ENCODE measurements around the gene C4orf51. TPM values are rescaled to one million over a fixed set of nuclear protein-coding genes. Genes with fewer than 3 reads are reported as not detected.

The C4orf51 gene
- total RNA-seq, 1 donor, result not detected

DNA sequence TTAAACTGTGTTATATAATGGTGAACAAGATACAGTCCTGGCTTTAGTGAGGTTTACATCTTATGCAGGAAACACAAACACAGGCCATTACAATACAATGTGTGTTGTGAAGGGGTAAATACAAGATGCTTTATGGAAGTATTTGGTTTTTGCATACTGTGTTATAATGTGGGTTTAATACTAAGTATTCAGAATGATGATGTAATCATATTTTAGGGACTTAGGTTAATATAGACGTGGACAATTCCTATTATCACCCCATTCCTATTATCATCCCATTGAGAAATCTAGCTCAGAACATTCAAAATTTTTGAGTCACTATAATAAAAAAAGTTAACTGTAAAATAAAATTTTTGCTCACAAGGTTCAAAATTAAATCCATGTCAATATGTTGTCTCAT is 36.7 kb upstream of the C4orf51 start:
- no peak overlapping the region for H2AFZ ChIP-seq (ENCODE audit: low read length)
- no peaks in the 10 kb centered on the region for H3K79me2 ChIP-seq (ENCODE audit: insufficient read depth, low read length)
- no peak overlapping the region for H3K4me3 ChIP-seq (ENCODE audit: insufficient read depth, low read length)
- no peaks in the 10 kb centered on the region for H3K27me3 ChIP-seq (ENCODE audit: insufficient read depth, low read length)
- H3K4me2 ChIP-seq (ENCODE audit: insufficient read depth, low read length), result no peak overlapping the region
- no peaks in the 10 kb centered on the region for H4K20me1 ChIP-seq (ENCODE audit: insufficient read depth, low read length)
- no peak overlapping the region for H3K27ac ChIP-seq (ENCODE audit: low read depth, low read length)
- peaks cover 7% of the 10 kb centered on the region for H3K4me1 ChIP-seq (ENCODE audit: insufficient read depth, low read length)
- no peaks in the 10 kb centered on the region for H3K36me3 ChIP-seq (ENCODE audit: insufficient read depth, low read length)
- DNase-seq (ENCODE audit: insufficient read length, low spot score, missing footprints), result no peak
- no peaks in the 10 kb centered on the region for H3K9me3 ChIP-seq (ENCODE audit: low read depth, low read length)
- TF ChIP-seq, protein P1, sequence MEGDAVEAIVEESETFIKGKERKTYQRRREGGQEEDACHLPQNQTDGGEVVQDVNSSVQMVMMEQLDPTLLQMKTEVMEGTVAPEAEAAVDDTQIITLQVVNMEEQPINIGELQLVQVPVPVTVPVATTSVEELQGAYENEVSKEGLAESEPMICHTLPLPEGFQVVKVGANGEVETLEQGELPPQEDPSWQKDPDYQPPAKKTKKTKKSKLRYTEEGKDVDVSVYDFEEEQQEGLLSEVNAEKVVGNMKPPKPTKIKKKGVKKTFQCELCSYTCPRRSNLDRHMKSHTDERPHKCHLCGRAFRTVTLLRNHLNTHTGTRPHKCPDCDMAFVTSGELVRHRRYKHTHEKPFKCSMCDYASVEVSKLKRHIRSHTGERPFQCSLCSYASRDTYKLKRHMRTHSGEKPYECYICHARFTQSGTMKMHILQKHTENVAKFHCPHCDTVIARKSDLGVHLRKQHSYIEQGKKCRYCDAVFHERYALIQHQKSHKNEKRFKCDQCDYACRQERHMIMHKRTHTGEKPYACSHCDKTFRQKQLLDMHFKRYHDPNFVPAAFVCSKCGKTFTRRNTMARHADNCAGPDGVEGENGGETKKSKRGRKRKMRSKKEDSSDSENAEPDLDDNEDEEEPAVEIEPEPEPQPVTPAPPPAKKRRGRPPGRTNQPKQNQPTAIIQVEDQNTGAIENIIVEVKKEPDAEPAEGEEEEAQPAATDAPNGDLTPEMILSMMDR (IDR thresholded peaks at IDR 0.05; ENCODE audit: extremely low read depth, low read depth, low read length), result no peak

DNA sequence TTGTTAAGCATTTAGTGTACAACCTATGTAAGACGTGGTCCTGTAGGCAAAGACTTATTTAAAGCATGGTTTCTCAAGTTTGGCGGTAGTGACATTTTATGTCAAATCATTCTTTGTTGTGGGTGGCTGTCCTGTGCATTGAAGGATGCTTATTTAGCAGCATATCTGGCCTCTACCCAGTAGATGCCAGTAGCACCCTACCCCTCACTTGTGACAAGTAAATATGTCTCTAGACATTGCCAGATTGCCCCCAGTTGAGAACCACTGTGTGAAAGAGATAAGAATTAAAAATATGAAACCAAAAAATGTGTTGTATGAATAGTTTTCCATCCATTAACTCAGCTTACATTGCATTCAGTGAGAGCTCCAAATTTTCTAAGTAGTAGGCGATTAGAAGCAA is 35.2 kb upstream of the C4orf51 start:
- H4K20me1 ChIP-seq (ENCODE audit: insufficient read depth, low read length), result no peaks in the 10 kb centered on the region
- H3K4me2 ChIP-seq (ENCODE audit: insufficient read depth, low read length), result no peak overlapping the region
- H3K36me3 ChIP-seq (ENCODE audit: insufficient read depth, low read length), result no peaks in the 10 kb centered on the region
- H3K4me3 ChIP-seq (ENCODE audit: insufficient read depth, low read length), result no peak overlapping the region
- no peaks in the 10 kb centered on the region for H3K27me3 ChIP-seq (ENCODE audit: insufficient read depth, low read length)
- no peaks in the 10 kb centered on the region for H3K9me3 ChIP-seq (ENCODE audit: low read depth, low read length)
- no peak for DNase-seq (ENCODE audit: insufficient read length, low spot score, missing footprints)
- H3K79me2 ChIP-seq (ENCODE audit: insufficient read depth, low read length), result no peaks in the 10 kb centered on the region
- H3K4me1 ChIP-seq (ENCODE audit: insufficient read depth, low read length), result peaks cover 5% of the 10 kb centered on the region
- no peak overlapping the region for H3K27ac ChIP-seq (ENCODE audit: low read depth, low read length)
- TF ChIP-seq, protein P1 (IDR thresholded peaks at IDR 0.05; ENCODE audit: extremely low read depth, low read depth, low read length), result no peak
- no peak overlapping the region for H2AFZ ChIP-seq (ENCODE audit: low read length)

DNA sequence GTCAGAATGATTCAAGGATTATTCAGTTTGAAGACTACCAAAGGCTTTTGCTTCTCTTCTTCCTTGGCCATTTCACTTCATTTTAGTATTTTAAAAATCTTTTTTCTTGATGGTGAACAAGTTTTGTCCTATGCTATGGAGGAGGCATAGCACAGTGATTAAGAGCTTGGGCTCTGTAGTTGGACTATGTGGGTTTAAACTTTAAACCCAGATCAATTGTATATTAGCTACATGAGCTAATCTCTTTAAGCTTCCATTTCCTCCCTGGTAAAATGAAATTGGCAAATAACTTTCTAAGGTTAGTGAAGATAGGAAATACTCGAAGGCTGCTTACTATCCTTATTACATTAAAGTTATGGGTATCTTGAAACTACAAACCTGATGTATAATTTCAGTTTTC is 23.8 kb upstream of the C4orf51 start:
- Histone ChIP-seq H3K27me3 (ENCODE audit: insufficient read depth, low read length) (no peaks in the 10 kb centered on the region), H3K36me3 (ENCODE audit: insufficient read depth, low read length) (peaks cover 10% of the 10 kb centered on the region), H2AFZ (ENCODE audit: low read length) (no peak overlapping the region), H3K27ac (ENCODE audit: low read depth, low read length) (no peak overlapping the region), H3K4me2 (ENCODE audit: insufficient read depth, low read length) (no peak overlapping the region), H3K4me3 (ENCODE audit: insufficient read depth, low read length) (no peak overlapping the region), H4K20me1 (ENCODE audit: insufficient read depth, low read length) (no peaks in the 10 kb centered on the region), H3K79me2 (ENCODE audit: insufficient read depth, low read length) (no peaks in the 10 kb centered on the region), H3K9me3 (ENCODE audit: low read depth, low read length) (no peaks in the 10 kb centered on the region), H3K4me1 (ENCODE audit: insufficient read depth, low read length) (no peaks in the 10 kb centered on the region)
- DNase-seq (ENCODE audit: insufficient read length, low spot score, missing footprints), result no peak
- TF ChIP-seq, protein P1 (IDR thresholded peaks at IDR 0.05; ENCODE audit: extremely low read depth, low read depth, low read length), result no peak

DNA sequence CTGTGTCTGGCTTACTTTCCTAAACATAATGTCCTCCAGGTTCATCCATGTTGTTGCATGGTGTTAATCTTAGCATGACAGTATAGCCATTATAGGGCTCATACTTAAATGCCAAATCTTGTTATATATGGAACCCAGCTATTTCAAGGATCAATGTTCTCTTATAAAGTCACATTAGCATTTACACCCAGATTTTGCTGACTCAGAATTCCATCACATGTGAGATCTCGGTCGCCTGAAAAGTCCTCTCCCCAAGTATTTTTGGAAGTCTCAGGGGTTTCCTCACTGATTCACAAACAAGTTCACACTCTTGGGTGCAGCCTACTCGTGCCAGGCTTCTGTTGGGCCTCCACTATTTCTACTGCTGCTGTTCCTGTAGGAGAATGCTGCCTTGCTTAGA is 19.9 kb upstream of the C4orf51 start:
- Histone ChIP-seq H3K79me2 (ENCODE audit: insufficient read depth, low read length) (no peaks in the 10 kb centered on the region), H3K36me3 (ENCODE audit: insufficient read depth, low read length) (peaks cover 4% of the 10 kb centered on the region), H3K27ac (ENCODE audit: low read depth, low read length) (no peak overlapping the region), H3K9me3 (ENCODE audit: low read depth, low read length) (no peaks in the 10 kb centered on the region), H3K4me1 (ENCODE audit: insufficient read depth, low read length) (no peaks in the 10 kb centered on the region), H3K4me3 (ENCODE audit: insufficient read depth, low read length) (no peak overlapping the region), H3K4me2 (ENCODE audit: insufficient read depth, low read length) (no peak overlapping the region), H3K27me3 (ENCODE audit: insufficient read depth, low read length) (no peaks in the 10 kb centered on the region), H2AFZ (ENCODE audit: low read length) (no peak overlapping the region), H4K20me1 (ENCODE audit: insufficient read depth, low read length) (no peaks in the 10 kb centered on the region)
- DNase-seq (ENCODE audit: insufficient read length, low spot score, missing footprints), result no peak
- TF ChIP-seq, protein P1 (IDR thresholded peaks at IDR 0.05; ENCODE audit: extremely low read depth, low read depth, low read length), result no peak
